Measurements from ENCODE around the gene CEMIP2. TPM values are rescaled to one million over a fixed set of nuclear protein-coding genes. Genes with fewer than 3 reads are reported as not detected.

Gene CEMIP2
- total and polyA plus RNA-seq, 2 of the 13 experiments (the other 11 are each of a cell fraction or from before 2014, with no cell fraction given) = 94.3 to 128 TPM

DNA sequence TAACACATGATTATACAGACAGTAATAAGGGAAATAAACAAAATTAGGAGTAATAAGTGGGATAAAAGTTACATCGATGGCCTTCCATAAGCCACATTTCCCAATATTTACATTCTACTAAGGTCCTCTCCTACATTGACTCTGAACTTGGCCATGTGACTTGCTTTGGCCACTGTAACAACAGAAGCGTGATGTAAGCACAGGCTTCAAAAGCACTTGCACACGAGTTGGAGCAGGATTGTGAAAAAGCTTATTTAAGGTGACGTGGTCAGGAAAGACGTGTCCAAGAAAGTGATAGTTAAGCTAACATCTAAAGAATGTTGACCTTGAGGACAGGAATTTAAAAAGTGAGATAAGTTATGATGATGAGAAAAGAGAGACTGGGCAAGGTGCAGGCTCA lies 9.8 kb upstream of the CEMIP2 start (continued):
- TF ChIP-seq NCOA5 (CRISPR knock-in tag; IDR thresholded peaks at IDR 0.05) (no peak), FOSL2 (CRISPR knock-in tag; IDR thresholded peaks at IDR 0.05) (peak; percentile 90), SMYD3 (CRISPR knock-in tag; IDR thresholded peaks at IDR 0.05) (no peak), NFKBIZ (CRISPR knock-in tag; IDR thresholded peaks at IDR 0.05) (peak; percentile 86), E2F2 (CRISPR knock-in tag; IDR thresholded peaks at IDR 0.05; ENCODE audit: borderline replicate concordance) (no peak), ZNF34 (CRISPR knock-in tag; IDR thresholded peaks at IDR 0.05; ENCODE audit: borderline replicate concordance) (peak; percentile 44; the same call in 1 of the 2 replicates), HES4 (CRISPR knock-in tag; IDR thresholded peaks at IDR 0.05; ENCODE audit: borderline replicate concordance) (no peak), HMGXB4 (CRISPR knock-in tag; IDR thresholded peaks at IDR 0.05; ENCODE audit: borderline replicate concordance in 1 of 2, low read depth in 1 of 2) (0 out of 4 replicates have a peak, but pooled peaks of 1 of the 2 experiments have one; percentile 19), MYNN (CRISPR knock-in tag; IDR thresholded peaks at IDR 0.05; ENCODE audit: low read depth) (no peak; the same call in 1 of the 2 replicates), RORA (CRISPR knock-in tag; IDR thresholded peaks at IDR 0.05) (no peak), ZNF281 (CRISPR knock-in tag; IDR thresholded peaks at IDR 0.05; ENCODE audit: borderline replicate concordance) (peak; percentile 50; the same call in 1 of the 2 replicates), ASH2L (IDR thresholded peaks at IDR 0.05; ENCODE audit: insufficient read length, low read depth, low read length) (peak; percentile 35)
- TF ChIP-seq, protein P1, sequence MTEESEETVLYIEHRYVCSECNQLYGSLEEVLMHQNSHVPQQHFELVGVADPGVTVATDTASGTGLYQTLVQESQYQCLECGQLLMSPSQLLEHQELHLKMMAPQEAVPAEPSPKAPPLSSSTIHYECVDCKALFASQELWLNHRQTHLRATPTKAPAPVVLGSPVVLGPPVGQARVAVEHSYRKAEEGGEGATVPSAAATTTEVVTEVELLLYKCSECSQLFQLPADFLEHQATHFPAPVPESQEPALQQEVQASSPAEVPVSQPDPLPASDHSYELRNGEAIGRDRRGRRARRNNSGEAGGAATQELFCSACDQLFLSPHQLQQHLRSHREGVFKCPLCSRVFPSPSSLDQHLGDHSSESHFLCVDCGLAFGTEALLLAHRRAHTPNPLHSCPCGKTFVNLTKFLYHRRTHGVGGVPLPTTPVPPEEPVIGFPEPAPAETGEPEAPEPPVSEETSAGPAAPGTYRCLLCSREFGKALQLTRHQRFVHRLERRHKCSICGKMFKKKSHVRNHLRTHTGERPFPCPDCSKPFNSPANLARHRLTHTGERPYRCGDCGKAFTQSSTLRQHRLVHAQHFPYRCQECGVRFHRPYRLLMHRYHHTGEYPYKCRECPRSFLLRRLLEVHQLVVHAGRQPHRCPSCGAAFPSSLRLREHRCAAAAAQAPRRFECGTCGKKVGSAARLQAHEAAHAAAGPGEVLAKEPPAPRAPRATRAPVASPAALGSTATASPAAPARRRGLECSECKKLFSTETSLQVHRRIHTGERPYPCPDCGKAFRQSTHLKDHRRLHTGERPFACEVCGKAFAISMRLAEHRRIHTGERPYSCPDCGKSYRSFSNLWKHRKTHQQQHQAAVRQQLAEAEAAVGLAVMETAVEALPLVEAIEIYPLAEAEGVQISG (CRISPR knock-in tag; IDR thresholded peaks at IDR 0.05) = 0 out of 2 replicates have a peak, but pooled peaks have one; percentile 25
- TF ChIP-seq, protein P2, sequence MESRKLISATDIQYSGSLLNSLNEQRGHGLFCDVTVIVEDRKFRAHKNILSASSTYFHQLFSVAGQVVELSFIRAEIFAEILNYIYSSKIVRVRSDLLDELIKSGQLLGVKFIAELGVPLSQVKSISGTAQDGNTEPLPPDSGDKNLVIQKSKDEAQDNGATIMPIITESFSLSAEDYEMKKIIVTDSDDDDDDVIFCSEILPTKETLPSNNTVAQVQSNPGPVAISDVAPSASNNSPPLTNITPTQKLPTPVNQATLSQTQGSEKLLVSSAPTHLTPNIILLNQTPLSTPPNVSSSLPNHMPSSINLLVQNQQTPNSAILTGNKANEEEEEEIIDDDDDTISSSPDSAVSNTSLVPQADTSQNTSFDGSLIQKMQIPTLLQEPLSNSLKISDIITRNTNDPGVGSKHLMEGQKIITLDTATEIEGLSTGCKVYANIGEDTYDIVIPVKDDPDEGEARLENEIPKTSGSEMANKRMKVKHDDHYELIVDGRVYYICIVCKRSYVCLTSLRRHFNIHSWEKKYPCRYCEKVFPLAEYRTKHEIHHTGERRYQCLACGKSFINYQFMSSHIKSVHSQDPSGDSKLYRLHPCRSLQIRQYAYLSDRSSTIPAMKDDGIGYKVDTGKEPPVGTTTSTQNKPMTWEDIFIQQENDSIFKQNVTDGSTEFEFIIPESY (CRISPR knock-in tag; IDR thresholded peaks at IDR 0.05) = peak; percentile 62; the same call in 1 of the 2 replicates
- TF ChIP-seq, protein P3, sequence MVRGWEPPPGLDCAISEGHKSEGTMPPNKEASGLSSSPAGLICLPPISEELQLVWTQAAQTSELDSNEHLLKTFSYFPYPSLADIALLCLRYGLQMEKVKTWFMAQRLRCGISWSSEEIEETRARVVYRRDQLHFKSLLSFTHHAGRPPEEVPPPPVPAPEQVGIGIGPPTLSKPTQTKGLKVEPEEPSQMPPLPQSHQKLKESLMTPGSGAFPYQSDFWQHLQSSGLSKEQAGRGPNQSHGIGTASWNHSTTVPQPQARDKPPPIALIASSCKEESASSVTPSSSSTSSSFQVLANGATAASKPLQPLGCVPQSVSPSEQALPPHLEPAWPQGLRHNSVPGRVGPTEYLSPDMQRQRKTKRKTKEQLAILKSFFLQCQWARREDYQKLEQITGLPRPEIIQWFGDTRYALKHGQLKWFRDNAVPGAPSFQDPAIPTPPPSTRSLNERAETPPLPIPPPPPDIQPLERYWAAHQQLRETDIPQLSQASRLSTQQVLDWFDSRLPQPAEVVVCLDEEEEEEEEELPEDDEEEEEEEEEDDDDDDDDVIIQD (CRISPR knock-in tag; IDR thresholded peaks at IDR 0.05; ENCODE audit: low read depth) = peak; percentile 74; the same call in 1 of the 2 replicates
